Natural killer cell treated with Interleukin-12 subunit alpha and Interleukin-12 subunit beta and Interleukin-15 and Interleukin-18, amount 100 ng/mL, for 72 hours (primary cell): ENCODE results near the gene COL9A1. TPM values are rescaled to one million over a fixed set of nuclear protein-coding genes. Genes with fewer than 3 reads are reported as not detected.
"Not testable (repeated sequence)": the region's sequence is repeated elsewhere in the genome, so short reads cannot be mapped to it uniquely, and the experiment has no call there.

Experiments used
- ATAC-seq, 2 donors: fragments of 150-1000 bp; cut with Tn5 transposase in 1 of 2; sonication (Bioruptor Pico), chemical (Tn5 transposase) in 1 of 2; 2 replicates each; pipeline ENCODE4 v1.10.0; 2021
- DNase-seq: peaks from one replicate; pipeline ENCODE4 v3.0.0; 2022; ENCODE audit warnings: low spot score
- H3K27ac Mint-ChIP-seq, 2 donors: 1 replicate in 1 of 2; 2 replicates in 1 of 2; pipeline ENCODE4 v1.8.0; 2022; ENCODE audit warnings: mixed read lengths in 2 of 2, mild to moderate bottlenecking in 1 of 2, moderate library complexity in 1 of 2
- H3K27me3 Mint-ChIP-seq, 2 donors: 1 replicate in 1 of 2; 2 replicates in 1 of 2; pipeline ENCODE4 v1.8.0; 2022; ENCODE audit warnings: mixed read lengths in 2 of 2
- H3K36me3 Mint-ChIP-seq: one replicate; pipeline ENCODE4 v1.8.0; 2022; ENCODE audit warnings: mixed read lengths
- H3K4me1 Mint-ChIP-seq, 2 donors: 1 replicate in 1 of 2; 2 replicates in 1 of 2; pipeline ENCODE4 v1.8.0; 2022; ENCODE audit warnings: low read depth in 2 of 2, mixed read lengths in 2 of 2, mild to moderate bottlenecking in 1 of 2
- H3K4me3 Mint-ChIP-seq: one replicate; pipeline ENCODE4 v1.8.0; 2022; ENCODE audit warnings: mixed read lengths
- H3K9me3 Mint-ChIP-seq: 2 replicates; pipeline ENCODE4 v1.8.0; 2022; ENCODE audit warnings: mixed read lengths
- total RNA-seq, 2 donors: library from RNA; stranded (reverse); gene quantifications; one replicate each; pipeline ENCODE4 v1.2.3, GENCODE V29; 2022

The COL9A1 gene
- total RNA-seq = not detected

GRCh38 chr6:70303034-70303525, at the start of gene COL9A1:
Gene COL9A1, minus strand, starts transcription at chr6:70303084. Its CDS starts 160 bp downstream, at chr6:70302924.
- Mint-ChIP-seq H3K36me3 (no peaks in the 10 kb centered on the region), H3K4me1 (no peaks in the 10 kb centered on the region), H3K27me3 (peaks cover 15 to 28% of the 10 kb centered on the region in 2 donors), H3K9me3 (no peaks in the 10 kb centered on the region), H3K4me3 (no peak within 1 kb of the TSS), H3K27ac (no peak within 1 kb of the TSS)
- DNase-seq (no peak), ATAC-seq (no peak)

- Mint-ChIP-seq H3K4me1 (no peaks in the 10 kb centered on the region), H3K4me3 (no peak overlapping the region), H3K9me3 (no peaks in the 10 kb centered on the region), H3K27ac (no peak overlapping the region), H3K36me3 (no peaks in the 10 kb centered on the region), H3K27me3 (peaks cover 0 to 2% of the 10 kb centered on the region in 2 donors)
- no peak for DNase-seq
- ATAC-seq = no peak
Observed at GRCh38 chr6:70351461-70351860, 48.6 kb upstream of the COL9A1 start.

- Mint-ChIP-seq H3K27ac (no peak overlapping the region), H3K27me3 (peaks cover 10 to 30% of the 10 kb centered on the region in 2 donors), H3K4me1 (no peaks in the 10 kb centered on the region)
Observed at GRCh38 chr6:70345619-70346018, 42.7 kb upstream of the COL9A1 start.

GRCh38 chr6:70343313-70343712, 40.4 kb upstream of the COL9A1 start:
- ATAC-seq = no peak
- H3K36me3 Mint-ChIP-seq = peaks cover 4% of the 10 kb centered on the region
- H3K4me3 Mint-ChIP-seq = no peak overlapping the region
- no peak for DNase-seq
- peaks cover 10 to 30% of the 10 kb centered on the region in 2 donors for H3K27me3 Mint-ChIP-seq
- no peak overlapping the region for H3K27ac Mint-ChIP-seq
- H3K9me3 Mint-ChIP-seq = peaks cover 2% of the 10 kb centered on the region
- no peaks in the 10 kb centered on the region for H3K4me1 Mint-ChIP-seq

More at GRCh38 chr6:70345619-70346018, 42.7 kb upstream of the COL9A1 start:
- Mint-ChIP-seq H3K4me3 (no peak overlapping the region), H3K9me3 (no peaks in the 10 kb centered on the region), H3K36me3 (peaks cover 4% of the 10 kb centered on the region)
- ATAC-seq (no peak), DNase-seq (no peak)

- peaks cover 5 to 22% of the 10 kb centered on the region in 2 donors for H3K27me3 Mint-ChIP-seq
- not testable (repeated sequence) for DNase-seq, H3K4me1 Mint-ChIP-seq, ATAC-seq, H3K27ac Mint-ChIP-seq, H3K36me3 Mint-ChIP-seq, H3K4me3 Mint-ChIP-seq
- peaks cover 11% of the 10 kb centered on the region for H3K9me3 Mint-ChIP-seq
Observed at GRCh38 chr6:70339810-70340209, 36.9 kb upstream of the COL9A1 start.

GRCh38 chr6:70338775-70339174, 35.9 kb upstream of the COL9A1 start:
- no peaks in the 10 kb centered on the region for H3K4me1 Mint-ChIP-seq
- H3K27me3 Mint-ChIP-seq = peaks cover 2 to 20% of the 10 kb centered on the region in 2 donors

GRCh38 chr6:70337743-70338105, 34.8 kb upstream of the COL9A1 start:
- Mint-ChIP-seq H3K27me3 (peaks cover 2 to 26% of the 10 kb centered on the region in 2 donors), H3K27ac (no peak overlapping the region), H3K4me3 (no peak overlapping the region), H3K4me1 (no peaks in the 10 kb centered on the region), H3K9me3 (peaks cover 18% of the 10 kb centered on the region), H3K36me3 (no peaks in the 10 kb centered on the region)
- DNase-seq = no peak
- no peak for ATAC-seq

More at GRCh38 chr6:70338775-70339174, 35.9 kb upstream of the COL9A1 start:
- no peak overlapping the region for H3K4me3 Mint-ChIP-seq
- DNase-seq (no peak), ATAC-seq (no peak)
- no peak overlapping the region for H3K27ac Mint-ChIP-seq
- peaks cover 11% of the 10 kb centered on the region for H3K9me3 Mint-ChIP-seq
- no peaks in the 10 kb centered on the region for H3K36me3 Mint-ChIP-seq

- H3K27ac Mint-ChIP-seq = no peak overlapping the region
- DNase-seq = no peak
- H3K36me3 Mint-ChIP-seq = no peaks in the 10 kb centered on the region
- no peak overlapping the region for H3K4me3 Mint-ChIP-seq
- H3K9me3 Mint-ChIP-seq = peaks cover 20% of the 10 kb centered on the region
- H3K27me3 Mint-ChIP-seq = peaks cover under 1 to 29% of the 10 kb centered on the region in 2 donors
- no peaks in the 10 kb centered on the region for H3K4me1 Mint-ChIP-seq
- peak in 1 of 2 donors; percentile 59 for ATAC-seq
Observed at GRCh38 chr6:70336996-70337742, 34.3 kb upstream of the COL9A1 start.

- Mint-ChIP-seq H3K27ac (no peak overlapping the region), H3K4me3 (no peak overlapping the region), H3K36me3 (no peaks in the 10 kb centered on the region), H3K27me3 (peaks cover 2 to 7% of the 10 kb centered on the region in 2 donors), H3K9me3 (no peaks in the 10 kb centered on the region), H3K4me1 (no peaks in the 10 kb centered on the region)
- DNase-seq = no peak
- ATAC-seq = no peak
Observed at GRCh38 chr6:70327036-70327435, 24.2 kb upstream of the COL9A1 start.

- Mint-ChIP-seq H3K27ac (no peak overlapping the region), H3K9me3 (no peaks in the 10 kb centered on the region), H3K4me3 (no peak overlapping the region)
Observed at GRCh38 chr6:70325009-70325408, 22.1 kb upstream of the COL9A1 start.

GRCh38 chr6:70317799-70318198, 14.9 kb upstream of the COL9A1 start:
- H3K36me3 Mint-ChIP-seq, DNase-seq, H3K4me1 Mint-ChIP-seq, H3K9me3 Mint-ChIP-seq, H3K27ac Mint-ChIP-seq, ATAC-seq, H3K4me3 Mint-ChIP-seq, H3K27me3 Mint-ChIP-seq: not testable (repeated sequence)

More at GRCh38 chr6:70325009-70325408, 22.1 kb upstream of the COL9A1 start:
- Mint-ChIP-seq H3K27me3 (peaks cover 0 to 7% of the 10 kb centered on the region in 2 donors), H3K4me1 (no peaks in the 10 kb centered on the region), H3K36me3 (no peaks in the 10 kb centered on the region)
- no peak for ATAC-seq
- DNase-seq = no peak

GRCh38 chr6:70315079-70315751, 12.3 kb upstream of the COL9A1 start:
- peaks cover 0 to 4% of the 10 kb centered on the region in 2 donors for H3K4me1 Mint-ChIP-seq
- no peaks in the 10 kb centered on the region for H3K36me3 Mint-ChIP-seq
- H3K4me3 Mint-ChIP-seq = no peak overlapping the region
- no peak overlapping the region for H3K27ac Mint-ChIP-seq
- H3K27me3 Mint-ChIP-seq = peaks cover 14 to 17% of the 10 kb centered on the region in 2 donors
- peaks cover 2% of the 10 kb centered on the region for H3K9me3 Mint-ChIP-seq
- ATAC-seq = no peak
- DNase-seq = no peak

- H3K9me3 Mint-ChIP-seq = peaks cover 2% of the 10 kb centered on the region
- H3K4me1 Mint-ChIP-seq = peaks cover 0 to 4% of the 10 kb centered on the region in 2 donors
- H3K27me3 Mint-ChIP-seq = peaks cover 12 to 17% of the 10 kb centered on the region in 2 donors
- DNase-seq (no peak), ATAC-seq (no peak)
- no peaks in the 10 kb centered on the region for H3K36me3 Mint-ChIP-seq
- no peak overlapping the region for H3K4me3 Mint-ChIP-seq
- H3K27ac Mint-ChIP-seq = no peak overlapping the region
Observed at GRCh38 chr6:70314296-70314695, 11.4 kb upstream of the COL9A1 start.

GRCh38 chr6:70312165-70312745, 9.4 kb upstream of the COL9A1 start:
- H3K4me3 Mint-ChIP-seq = no peak overlapping the region
- no peak overlapping the region for H3K27ac Mint-ChIP-seq
- ATAC-seq (no peak), DNase-seq (no peak)
- peaks cover 12 to 17% of the 10 kb centered on the region in 2 donors for H3K27me3 Mint-ChIP-seq
- no peaks in the 10 kb centered on the region for H3K9me3 Mint-ChIP-seq
- no peaks in the 10 kb centered on the region for H3K36me3 Mint-ChIP-seq
- H3K4me1 Mint-ChIP-seq = peaks cover 0 to 4% of the 10 kb centered on the region in 2 donors
